Inflammatory macrophage treated with lipopolysaccharide for 4 hours (primary cell): Measurements from ENCODE around the gene TTLL13.
"Not testable (repeated sequence)": the region's sequence is repeated elsewhere in the genome, so short reads cannot be mapped to it uniquely, and the experiment has no call there.

Experiments used
- DNase-seq: peaks from one replicate; pipeline ENCODE4 v3.0.0-alpha.2; 2020

TTLL13 gene

GRCh38 chr15:90240856-90241255, 8.5 kb upstream of the TTLL13 start:
- no peak for DNase-seq

GRCh38 chr15:90241343-90242192, 7.8 kb upstream of the TTLL13 start:
- DNase-seq: no peak

- DNase-seq: peak; percentile 53
Observed at GRCh38 chr15:90243943-90244639, 5.3 kb upstream of the TTLL13 start.

GRCh38 chr15:90248789-90249202, 560 bp upstream of the TTLL13 start:
- no peak for DNase-seq

- no peak for DNase-seq
Observed at GRCh38 chr15:90257776-90258175, 8.4 kb downstream of the TTLL13 start.

GRCh38 chr15:90259524-90259923, 10.2 kb downstream of the TTLL13 start:
- DNase-seq: no peak

- DNase-seq: not testable (repeated sequence)
Observed at GRCh38 chr15:90260731-90261130, 11.4 kb downstream of the TTLL13 start.

GRCh38 chr15:90261811-90262210, 12.5 kb downstream of the TTLL13 start:
- DNase-seq: no peak

- no peak for DNase-seq
Observed at GRCh38 chr15:90262426-90262825, 13.1 kb downstream of the TTLL13 start.

- peak; percentile 27 for DNase-seq
Observed at GRCh38 chr15:90264671-90265070, 15.3 kb downstream of the TTLL13 start.

- DNase-seq: peak; percentile 91
Observed at GRCh38 chr15:90265271-90266060, 16.1 kb downstream of the TTLL13 start, which contains the start of gene NGRN. Gene NGRN, plus strand, starts transcription at chr15:90265672. Its CDS starts 41 bp downstream, at chr15:90265713.

GRCh38 chr15:90266061-90266431, 16.7 kb downstream of the TTLL13 start:
- DNase-seq: peak; percentile 22

GRCh38 chr15:90266485-90266884, 17.1 kb downstream of the TTLL13 start:
- DNase-seq: peak; percentile 11

- DNase-seq: no peak
Observed at GRCh38 chr15:90268415-90268814, 19.1 kb downstream of the TTLL13 start.

GRCh38 chr15:90270502-90271150, 21.3 kb downstream of the TTLL13 start:
- no peak for DNase-seq

- no peak for DNase-seq
Observed at GRCh38 chr15:90271459-90272166, 22.3 kb downstream of the TTLL13 start.

- not testable (repeated sequence) for DNase-seq
Observed at GRCh38 chr15:90278467-90278866, 29.1 kb downstream of the TTLL13 start.

GRCh38 chr15:90280743-90281142, 31.4 kb downstream of the TTLL13 start:
- not testable (repeated sequence) for DNase-seq

GRCh38 chr15:90281637-90282036, 32.3 kb downstream of the TTLL13 start:
- peak; percentile 44 for DNase-seq

GRCh38 chr15:90286678-90287077, 37.3 kb downstream of the TTLL13 start:
- peak; percentile 41 for DNase-seq

- DNase-seq: no peak
Observed at GRCh38 chr15:90287101-90287500, 37.7 kb downstream of the TTLL13 start.

- DNase-seq: no peak
Observed at GRCh38 chr15:90287946-90288345, 38.6 kb downstream of the TTLL13 start.
